ENCODE measurements around the gene GGNBP2.

- TF ChIP-seq CTCF (IDR thresholded peaks at IDR 0.05; ENCODE audit: insufficient read depth, low read length) (no peak), POLR2AphosphoS5 (IDR thresholded peaks at IDR 0.05; ENCODE audit: low read depth) (no peak)
Measured at GRCh38 chr17:36598951-36599401, 54.3 kb downstream of the GGNBP2 start.
